DND-41 (cell line): ENCODE data around the gene STON2.
A peak's percentile ranks its signal among the peaks of the same experiment; 100 is the strongest.

Experiments used
- ATAC-seq: fragments of 200-7000 bp; cut with Tn5 transposase; 3 replicates; pipeline ENCODE4 v1.9.1; 2021; ENCODE audit warnings: low read depth; ENCODE audit not compliant: insufficient read depth
- DNase-seq: peaks from one replicate; pipeline ENCODE4 v3.0.0-alpha.2; 2020
- H2AFZ ChIP-seq: 2 replicates; pipeline ENCODE4 v1.6.0; 2012; ENCODE audit warnings: low read depth, low read length
- H3K27ac ChIP-seq: 2 replicates; pipeline ENCODE4 v1.5.1; 2012; ENCODE audit warnings: low read length, inconsistent platforms
- H3K27me3 ChIP-seq: fragments of 200-600 bp; sonication (generic); 2 replicates; pipeline ENCODE4 v1.6.0; 2012; ENCODE audit warnings: low read length, mild to moderate bottlenecking, inconsistent platforms; ENCODE audit not compliant: insufficient read depth, poor library complexity
- H3K36me3 ChIP-seq: 2 replicates; pipeline ENCODE4 v1.5.1; 2012; ENCODE audit warnings: low read length, inconsistent platforms; ENCODE audit not compliant: insufficient read depth
- H3K4me1 ChIP-seq: 2 replicates; pipeline ENCODE4 v1.5.1; 2012; ENCODE audit warnings: mild to moderate bottlenecking, low read length; ENCODE audit not compliant: insufficient read depth
- H3K4me2 ChIP-seq: 2 replicates; pipeline ENCODE4 v1.6.0; 2012; ENCODE audit warnings: mild to moderate bottlenecking, moderate library complexity, low read length, inconsistent platforms; ENCODE audit not compliant: insufficient read depth
- H3K4me3 ChIP-seq, 2 experiments: fragments of 200-600 bp in 1 of 2; shearing (Covaris generic) in 1 of 2; 2 replicates each; pipeline ENCODE4 v1.5.1; 2012 to 2016; ENCODE audit warnings: inconsistent platforms in 2 of 2, low read length in 2 of 2, mild to moderate bottlenecking in 2 of 2, low read depth in 1 of 2, moderate library complexity in 1 of 2
- H3K79me2 ChIP-seq: 2 replicates; pipeline ENCODE4 v1.6.0; 2012; ENCODE audit warnings: low read length, inconsistent platforms; ENCODE audit not compliant: insufficient read depth
- H3K9ac ChIP-seq: 2 replicates; pipeline ENCODE4 v1.6.0; 2012; ENCODE audit warnings: low read depth, mild to moderate bottlenecking, inconsistent platforms, low read length, moderate library complexity
- H3K9me3 ChIP-seq: 2 replicates; pipeline ENCODE4 v1.5.1; 2012; ENCODE audit warnings: low read length, moderate library complexity, mild to moderate bottlenecking, inconsistent platforms; ENCODE audit not compliant: insufficient read depth, severe bottlenecking
- H4K20me1 ChIP-seq: 2 replicates; pipeline ENCODE4 v1.6.0; 2012; ENCODE audit warnings: low read length; ENCODE audit not compliant: insufficient read depth
- EZH2 ChIP-seq: IDR thresholded peaks from 3 replicates; pipeline ENCODE4 v1.6.1; 2012; ENCODE audit warnings: borderline replicate concordance, low read depth, mild to moderate bottlenecking, moderate library complexity, low read length, inconsistent platforms; ENCODE audit not compliant: severe bottlenecking
- TF ChIP-seq, protein P1 (sequence below): IDR thresholded peaks from 2 replicates; pipeline ENCODE4 v1.5.1; 2012; ENCODE audit warnings: borderline replicate concordance, low read length, moderate library complexity, mild to moderate bottlenecking; ENCODE audit not compliant: poor library complexity, severe bottlenecking; ENCODE audit errors: extremely low read depth

The STON2 gene

DNA sequence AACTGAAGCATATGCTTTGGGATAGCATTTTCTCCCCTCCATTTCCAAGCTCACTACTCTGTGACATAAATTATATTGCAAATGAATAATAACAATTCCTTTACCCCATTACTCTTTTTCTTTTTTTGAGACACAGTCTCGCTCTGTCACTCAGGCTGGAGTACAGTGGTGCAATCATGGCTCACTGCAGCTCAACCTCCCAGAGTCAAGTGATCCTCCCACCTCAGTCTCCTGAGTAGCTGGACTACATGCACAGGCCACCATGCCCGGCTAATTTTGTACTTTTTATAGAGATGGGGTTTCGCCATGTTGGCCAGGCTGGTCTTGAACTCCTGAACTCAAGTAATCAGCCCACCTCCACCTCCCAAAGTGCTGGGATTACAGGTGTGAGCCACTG, 130.1 kb downstream of the STON2 start:
- no peak for DNase-seq

DNA sequence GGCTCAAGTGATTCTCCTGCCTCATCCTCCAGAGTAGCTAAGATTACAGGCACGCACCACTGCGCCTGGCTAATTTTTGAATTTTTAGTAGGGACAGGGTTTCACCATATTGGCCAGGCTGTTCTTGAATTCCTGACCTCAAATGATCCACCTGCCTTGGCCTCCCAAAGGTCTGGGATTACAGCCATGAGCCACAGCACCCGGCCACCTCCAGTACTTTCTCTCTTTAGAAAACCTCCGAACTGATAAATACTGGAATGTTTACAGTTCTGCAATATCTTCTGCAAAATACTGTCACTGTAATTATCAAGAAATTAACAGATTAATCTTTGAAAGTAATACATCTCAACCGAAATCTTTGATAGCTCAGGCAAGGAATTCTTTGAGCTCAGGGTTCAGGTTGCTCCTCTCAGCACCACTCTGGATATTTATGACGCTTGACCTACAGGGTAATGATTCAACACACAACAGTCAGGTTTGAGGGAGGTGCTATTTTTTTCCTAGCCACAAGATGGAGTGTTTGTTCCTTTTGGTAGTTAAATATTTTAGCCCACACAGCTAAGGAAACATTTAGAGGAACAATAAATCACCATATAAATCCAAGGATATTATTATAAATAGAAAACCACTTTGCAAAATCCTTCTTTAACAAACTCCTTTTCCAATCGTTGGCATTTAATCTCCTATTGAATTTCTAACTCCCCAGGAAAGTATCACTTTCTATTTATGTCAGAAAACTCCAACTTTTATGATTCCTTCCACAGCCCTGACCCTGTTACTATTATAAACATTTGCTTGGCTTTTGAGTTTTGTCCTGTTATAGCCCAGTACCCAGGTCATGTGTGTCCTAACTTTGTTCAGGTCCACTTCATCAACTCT, 130.8 kb downstream of the STON2 start:
- Histone ChIP-seq H3K27ac (peak overlapping the region; percentile 81), H3K4me3 (no peak overlapping the region), H3K36me3 (no peaks in the 10 kb centered on the region), H3K27me3 (no peaks in the 10 kb centered on the region), H3K4me2 (peak overlapping the region; percentile 25; the same call in 1 of the 2 replicates), H4K20me1 (no peaks in the 10 kb centered on the region), H2AFZ (peak overlapping the region; percentile 54), H3K9me3 (no peaks in the 10 kb centered on the region), H3K9ac (peak overlapping the region; percentile 37; the same call in 1 of the 2 replicates), H3K4me1 (peaks cover 46% of the 10 kb centered on the region), H3K79me2 (no peaks in the 10 kb centered on the region)
- peak; percentile 39 for DNase-seq
- no peak for TF ChIP-seq EZH2
- TF ChIP-seq, protein P1, sequence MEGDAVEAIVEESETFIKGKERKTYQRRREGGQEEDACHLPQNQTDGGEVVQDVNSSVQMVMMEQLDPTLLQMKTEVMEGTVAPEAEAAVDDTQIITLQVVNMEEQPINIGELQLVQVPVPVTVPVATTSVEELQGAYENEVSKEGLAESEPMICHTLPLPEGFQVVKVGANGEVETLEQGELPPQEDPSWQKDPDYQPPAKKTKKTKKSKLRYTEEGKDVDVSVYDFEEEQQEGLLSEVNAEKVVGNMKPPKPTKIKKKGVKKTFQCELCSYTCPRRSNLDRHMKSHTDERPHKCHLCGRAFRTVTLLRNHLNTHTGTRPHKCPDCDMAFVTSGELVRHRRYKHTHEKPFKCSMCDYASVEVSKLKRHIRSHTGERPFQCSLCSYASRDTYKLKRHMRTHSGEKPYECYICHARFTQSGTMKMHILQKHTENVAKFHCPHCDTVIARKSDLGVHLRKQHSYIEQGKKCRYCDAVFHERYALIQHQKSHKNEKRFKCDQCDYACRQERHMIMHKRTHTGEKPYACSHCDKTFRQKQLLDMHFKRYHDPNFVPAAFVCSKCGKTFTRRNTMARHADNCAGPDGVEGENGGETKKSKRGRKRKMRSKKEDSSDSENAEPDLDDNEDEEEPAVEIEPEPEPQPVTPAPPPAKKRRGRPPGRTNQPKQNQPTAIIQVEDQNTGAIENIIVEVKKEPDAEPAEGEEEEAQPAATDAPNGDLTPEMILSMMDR: peak; percentile 86
- peak; percentile 41 for ATAC-seq

More for the DNA sequence above, 130.1 kb downstream of the STON2 start:
- ATAC-seq: no peak
- H4K20me1 ChIP-seq: no peaks in the 10 kb centered on the region
- no peaks in the 10 kb centered on the region for H3K9me3 ChIP-seq
- H3K27me3 ChIP-seq: no peaks in the 10 kb centered on the region
- H3K4me2 ChIP-seq: no peak overlapping the region
- H3K4me3 ChIP-seq: no peak overlapping the region
- H3K36me3 ChIP-seq: no peaks in the 10 kb centered on the region
- no peak for TF ChIP-seq EZH2
- TF ChIP-seq, protein P1: no peak
- no peak overlapping the region for H3K27ac ChIP-seq
- H3K9ac ChIP-seq: no peak overlapping the region
- no peaks in the 10 kb centered on the region for H3K79me2 ChIP-seq
- no peak overlapping the region for H2AFZ ChIP-seq
- peaks cover 46% of the 10 kb centered on the region for H3K4me1 ChIP-seq

DNA sequence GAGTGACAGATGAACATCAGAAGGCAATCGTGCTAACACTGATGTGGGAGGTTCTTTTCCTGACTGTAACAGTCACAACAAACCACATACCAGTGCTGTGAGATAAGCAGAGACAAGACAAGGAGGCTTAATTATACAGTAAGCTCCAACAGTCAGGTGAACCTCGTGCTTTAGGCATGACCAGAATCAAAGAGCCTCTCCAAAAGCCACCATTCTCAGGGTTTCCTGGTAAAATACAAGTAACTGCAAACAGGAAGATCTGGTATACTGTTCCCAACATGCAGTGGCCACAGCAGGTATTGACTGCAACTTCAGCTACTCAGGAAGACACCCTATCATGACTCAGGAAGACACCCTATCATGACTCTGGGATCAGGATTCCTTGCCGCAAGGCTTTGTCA, 132.1 kb downstream of the STON2 start:
- Histone ChIP-seq H3K9ac (peak overlapping the region; percentile 37), H3K4me1 (peaks cover 46% of the 10 kb centered on the region), H3K4me3 (peak overlapping the region in 1 of 2 experiments; percentile 38; a peak in 2 of 4 replicates), H3K27me3 (no peaks in the 10 kb centered on the region), H3K4me2 (peak overlapping the region; percentile 65), H3K79me2 (no peaks in the 10 kb centered on the region), H3K27ac (peak overlapping the region; percentile 81), H2AFZ (peak overlapping the region; percentile 60), H3K9me3 (no peaks in the 10 kb centered on the region), H3K36me3 (no peaks in the 10 kb centered on the region), H4K20me1 (no peaks in the 10 kb centered on the region)
- no peak for TF ChIP-seq EZH2
- TF ChIP-seq, protein P1: peak; percentile 51
- DNase-seq (peak; percentile 63), ATAC-seq (peak; percentile 92)
